Measurements from ENCODE around the gene KRT27. TPM values are rescaled to one million over a fixed set of nuclear protein-coding genes. Genes with fewer than 3 reads are reported as not detected.

Gene KRT27
- total and polyA plus RNA-seq, 9 of the 15 experiments (the other 6 are each of a cell fraction or from before 2014, with no cell fraction given) = 0.10 TPM; not detected in 8

DNA sequence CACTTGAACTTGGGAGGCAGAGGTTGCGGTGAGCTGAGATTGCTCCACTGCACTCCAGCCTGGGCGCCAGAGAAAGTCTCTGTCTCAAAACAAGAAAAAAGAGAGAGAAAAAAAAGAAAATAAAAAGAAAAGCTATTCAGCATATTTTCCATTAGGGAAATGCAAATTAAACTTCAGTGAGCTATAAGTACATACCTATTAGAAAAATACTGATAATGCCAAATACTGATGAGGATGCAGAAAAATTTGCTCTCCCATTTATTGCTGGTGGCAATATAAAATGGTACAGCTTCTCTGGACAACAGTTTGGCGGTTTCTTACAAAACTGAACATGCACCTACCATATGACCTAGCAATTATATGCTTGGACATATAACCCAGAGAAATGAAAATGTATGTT is 30.3 kb upstream of the KRT27 start:
- ChIA-PET CTCF (ENCODE audit: low intra/inter-chr PET ratio) (no interaction called here), POLR2A (no interaction called here)
- DNase-seq (ENCODE audit: extremely low read depth in 1 of 4, low spot score in 3 of 4) (no peak), ATAC-seq (no peak), FAIRE-seq (no peak)
- BruUV-seq (replicated peaks) = no TSS peak
- Histone ChIP-seq H3K27ac (ENCODE audit: extremely low read depth, low read depth, low read length) (no peak overlapping the region), H3K4me2 (ENCODE audit: insufficient read depth, low read length) (no peak overlapping the region), H4K20me1 (replicated peaks; ENCODE audit: control insufficient read depth, insufficient read depth, low read length) (no peaks in the 10 kb centered on the region), H3K9ac (ENCODE audit: insufficient read depth in 1 of 2, low read depth in 2 of 2, low read length in 2 of 2) (no peak overlapping the region), H3K9me3 (replicated peaks; ENCODE audit: control insufficient read depth, insufficient read depth, low read depth, low read length) (no peaks in the 10 kb centered on the region), H2AFZ (ENCODE audit: low read depth, low read length) (no peak overlapping the region), H3K27me3 (ENCODE audit: control insufficient read depth in 2 of 2, insufficient read depth in 2 of 2, low read length in 2 of 2) (no peaks in the 10 kb centered on the region), H3K9me1 (ENCODE audit: control insufficient read depth, insufficient read depth, low read length) (peaks cover 5% of the 10 kb centered on the region), H3K4me3 (no peak overlapping the region), H3K79me2 (ENCODE audit: control insufficient read depth, insufficient read depth, low read length) (peaks cover 10% of the 10 kb centered on the region), H3K4me1 (replicated peaks in 1 of 2; ENCODE audit: control insufficient read depth in 2 of 2, insufficient read depth in 2 of 2, low read length in 2 of 2) (peaks cover 0 to 10% of the 10 kb centered on the region in 2 experiments; a peak in 3 of 5 replicates), H3K36me3 (ENCODE audit: control insufficient read depth, insufficient read depth, low read length) (peaks cover 11% of the 10 kb centered on the region)
- 69% methylated on average over 3 of the region's 3 CpGs for WGBS (ENCODE audit: insufficient coverage, low coverage, missing lambda C conversion rate)
- TF ChIP-seq ZNF75A (CRISPR knock-in tag; IDR thresholded peaks at IDR 0.05) = no peak
- peak; percentile 77 for TF ChIP-seq ZNF316 (IDR thresholded peaks at IDR 0.05)
- peak; percentile 50 for TF ChIP-seq C11orf30 (IDR thresholded peaks at IDR 0.05; ENCODE audit: low read depth)
- intact Hi-C loops (cut with micrococcal nuclease) (no loop called here), in situ Hi-C loops (cut with MboI) (no loop called here)

DNA sequence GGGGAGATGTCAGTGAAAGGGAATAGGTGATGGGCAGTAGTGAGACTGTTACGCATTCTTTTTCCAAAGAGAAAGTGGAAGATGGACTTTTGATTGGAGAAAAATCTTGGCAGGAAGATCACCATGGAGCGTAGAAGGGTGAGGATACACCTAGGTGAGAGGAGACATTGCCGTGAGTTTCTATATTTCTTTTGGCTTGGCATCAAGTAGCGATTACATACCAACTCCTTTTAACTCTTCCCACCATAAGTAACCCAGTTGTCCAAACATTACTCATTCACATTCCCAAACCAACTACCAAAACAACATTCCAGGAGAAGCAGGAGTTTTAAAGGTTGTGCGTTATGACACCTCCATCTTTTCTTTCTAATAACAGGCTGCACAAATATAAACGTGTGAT is 28.1 kb upstream of the KRT27 start:
- H3K36me3 ChIP-seq (ENCODE audit: control insufficient read depth, insufficient read depth, low read length) = no peaks in the 10 kb centered on the region
- no peaks in the 10 kb centered on the region for H4K20me1 ChIP-seq (replicated peaks; ENCODE audit: control insufficient read depth, insufficient read depth, low read length)
- no TSS peak for BruUV-seq (replicated peaks)
- ChIA-PET CTCF (ENCODE audit: low intra/inter-chr PET ratio) (no interaction called here), POLR2A (no interaction called here)
- no peak for FAIRE-seq
- no peaks in the 10 kb centered on the region for H3K79me2 ChIP-seq (ENCODE audit: control insufficient read depth, insufficient read depth, low read length)
- 52% methylated on average over 6 of the region's 6 CpGs for WGBS (ENCODE audit: insufficient coverage, low coverage, missing lambda C conversion rate)
- H3K9me1 ChIP-seq (ENCODE audit: control insufficient read depth, insufficient read depth, low read length) = no peaks in the 10 kb centered on the region
- peaks cover 3 to 8% of the 10 kb centered on the region in 2 experiments; a peak in 3 of 5 replicates for H3K27me3 ChIP-seq (ENCODE audit: control insufficient read depth in 2 of 2, insufficient read depth in 2 of 2, low read length in 2 of 2)
- TF ChIP-seq SAFB2 (IDR thresholded peaks at IDR 0.05; ENCODE audit: borderline replicate concordance, low read depth, low read length, severe bottlenecking) (no peak), CBX8 (IDR thresholded peaks at IDR 0.05; ENCODE audit: borderline replicate concordance, extremely low read depth, low read depth, low read length, poor library complexity, severe bottlenecking) (no peak), NFXL1 (CRISPR knock-in tag; IDR thresholded peaks at IDR 0.05) (no peak), BACH1 (tag; IDR thresholded peaks at IDR 0.05) (no peak), RAD51 (IDR thresholded peaks at IDR 0.05; ENCODE audit: borderline replicate concordance, low read depth) (no peak), COPS2 (conservative IDR thresholded peaks at IDR 0.05) (no peak), FOSL1 (tag; conservative IDR thresholded peaks at IDR 0.05) (no peak)
- intact Hi-C loops (cut with micrococcal nuclease) (no loop called here), in situ Hi-C loops (cut with MboI) (no loop called here)
- H3K9me3 ChIP-seq (replicated peaks; ENCODE audit: control insufficient read depth, insufficient read depth, low read depth, low read length) = no peaks in the 10 kb centered on the region
- no peak overlapping the region for H3K4me2 ChIP-seq (ENCODE audit: insufficient read depth, low read length)
- ATAC-seq = no peak
- no peak overlapping the region for H2AFZ ChIP-seq (ENCODE audit: low read depth, low read length)
- no peaks in the 10 kb centered on the region; a peak in 1 of 5 replicates for H3K4me1 ChIP-seq (replicated peaks in 1 of 2; ENCODE audit: control insufficient read depth in 2 of 2, insufficient read depth in 2 of 2, low read length in 2 of 2)
- H3K9ac ChIP-seq (ENCODE audit: insufficient read depth in 1 of 2, low read depth in 2 of 2, low read length in 2 of 2) = no peak overlapping the region
- no peak for DNase-seq (ENCODE audit: extremely low read depth in 1 of 4, low spot score in 3 of 4)
- no peak overlapping the region for H3K4me3 ChIP-seq
- no peak overlapping the region for H3K27ac ChIP-seq (ENCODE audit: extremely low read depth, low read depth, low read length)

Measured in K562 (cell line).